Psoas muscle (tissue), 8 donors: ENCODE data around the gene NOTCH1. TPM values are rescaled to one million over a fixed set of nuclear protein-coding genes. Genes with fewer than 3 reads are reported as not detected.
A peak's percentile ranks its signal among the peaks of the same experiment; 100 is the strongest.

ENCODE experiments used
- ATAC-seq, 4 donors: fragments of 200-7000 bp; cut with Tn5 transposase; one replicate each; pipeline ENCODE4 v1.9.1; 2020; ENCODE audit warnings: moderate library complexity in 3 of 4, mild to moderate bottlenecking in 2 of 4
- DNase-seq, 2 donors: peaks; one replicate each; pipeline ENCODE4 v3.0.0-alpha.2; 2020
- H3K27ac ChIP-seq: fragments of 200-600 bp; one replicate; pipeline ENCODE4 v1.8.0; 2022
- H3K27me3 ChIP-seq, 3 donors: fragments of 200-600 bp in 1 of 3; one replicate each; pipeline versions ENCODE4 v1.6.1 to v1.8.0; 2013 to 2022; ENCODE audit warnings: low read length in 2 of 3, mild to moderate bottlenecking in 2 of 3, moderate library complexity in 1 of 3; ENCODE audit not compliant: insufficient read depth in 3 of 3
- H3K36me3 ChIP-seq, 2 donors: fragments of 200-600 bp in 1 of 2; one replicate each; pipeline versions ENCODE4 v1.6.1 to v1.8.0; 2013 to 2022; ENCODE audit warnings: low read depth in 1 of 2, mild to moderate bottlenecking in 1 of 2, moderate library complexity in 1 of 2; ENCODE audit not compliant: insufficient read depth in 1 of 2
- H3K4me1 ChIP-seq: fragments of 200-600 bp; one replicate; pipeline ENCODE4 v1.8.0; 2022
- H3K4me3 ChIP-seq: fragments of 200-600 bp; one replicate; pipeline ENCODE4 v1.8.0; 2022; ENCODE audit warnings: mild to moderate bottlenecking
- H3K9me3 ChIP-seq: fragments of 200-600 bp; one replicate; pipeline ENCODE4 v1.8.0; 2022
- WGBS, 3 donors: extraction: QIAGEN DNeasy Blood & Tissue Kit; methylation state at CpG; one replicate each; pipeline versions ENCODE4 v1.1.6 to v1.1.7; 2013; 5-methylcytosine and 5-hydroxymethylcytosine counted together
- intact Hi-C, 2 donors: fragments of 100-400 bp; cut with DNase I; formaldehyde crosslinking; loops; one replicate each; pipeline versions ENCODE4 v1.11.0 to v1.14.2; 2022
- polyA plus RNA-seq, 3 donors: library from polyadenylated mRNA; stranded (reverse); fragments of 200-250 nt; gene quantifications; one replicate each; pipeline ENCODE4 v1.2.3, GENCODE V29; 2013
- total RNA-seq, 4 donors: library from RNA; stranded (reverse); fragmentation: NEBNext Ultra II Directional in 2 of 4; extraction: Animal tissue kit (Norgen Biotek cat#: 25700) in 2 of 4; gene quantifications; one replicate each; pipeline versions ENCODE4 v1.2.1 to v1.2.4, GENCODE V29; 2021 to 2023
- TF ChIP-seq, protein P1 (sequence below): fragments of 200-600 bp; IDR thresholded peaks from one replicate; pipeline ENCODE4 v1.8.0; 2022; ENCODE audit warnings: antibody characterized with exemption
- donor health status: healthy with polysubstance abuse.
- donor health status: DM: no; HTN: no; CAD: no; lungs with moderate emphysema.
- donor health status: Bipolar disorder and iron deficiency.
- donor health status: healthy.
- donor health status: DM: yes; HTN: yes; CAD: no.
- donor health status: DM: no; HTN: no; CAD: no.
- donor health status: DM: no; HTN: no; CAD: no.
- donor health status: DM: yes; HTN: yes; CAD: no.

Gene NOTCH1
- total and polyA plus RNA-seq, 7 donors: 1.8 to 15.4 (median 8.7) TPM

DNA sequence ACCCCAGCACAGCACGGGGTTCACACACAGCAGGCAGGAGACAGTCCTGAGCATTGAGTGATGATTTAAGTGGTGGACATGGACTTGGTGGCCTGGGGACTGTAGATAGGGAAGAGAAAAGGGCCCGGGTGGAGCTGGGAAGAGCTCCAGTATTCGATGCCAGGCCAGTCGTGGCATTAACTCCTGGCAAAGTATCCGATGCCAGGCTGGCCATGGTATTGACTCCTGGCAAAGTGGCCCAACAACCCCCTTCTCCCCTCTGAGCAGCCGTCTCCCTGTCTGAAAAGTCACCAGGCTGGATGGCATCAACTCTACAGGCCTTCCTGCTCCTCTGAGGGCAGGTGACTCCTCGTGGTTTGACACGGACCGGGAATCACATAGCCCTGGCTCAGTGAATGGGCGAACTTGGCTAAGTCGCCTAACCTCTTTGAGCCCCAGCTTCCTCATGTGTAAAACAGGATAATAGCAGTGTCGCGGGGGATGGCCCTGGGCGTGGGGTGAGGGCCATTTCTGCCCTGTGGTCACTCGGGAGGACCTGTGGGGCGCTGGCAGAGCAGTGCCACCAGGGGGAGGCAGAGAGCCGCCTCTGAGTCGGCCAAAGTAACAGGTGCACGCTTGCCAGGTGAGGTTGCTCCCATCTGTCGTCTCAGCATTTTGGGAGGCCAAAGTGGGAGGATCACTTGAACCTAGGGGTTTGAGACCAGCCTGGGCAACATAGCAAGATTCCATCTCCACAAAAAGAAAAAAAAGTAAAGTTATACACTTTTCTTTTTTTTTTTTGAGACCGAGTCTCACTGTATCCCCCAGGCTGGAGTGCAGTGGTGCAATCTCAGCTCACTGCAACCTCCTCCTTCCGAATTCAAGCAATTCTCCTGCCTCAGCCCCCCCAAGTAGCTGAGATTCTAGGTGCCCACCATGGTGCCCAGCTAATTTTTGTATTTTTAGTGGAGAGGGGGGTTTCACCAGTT is 57.3 kb downstream of the NOTCH1 start:
- H3K27ac ChIP-seq: no peak overlapping the region
- no peaks in the 10 kb centered on the region for H3K9me3 ChIP-seq
- intact Hi-C loops: loop anchor here (1.0 to 5.0 kb wide), 4 partner anchors 59 to 204 kb away; partner anchors contain the start of gene NOTCH1 (in 1 of the 2)
- H3K36me3 ChIP-seq: no peaks in the 10 kb centered on the region
- H3K27me3 ChIP-seq: no peaks in the 10 kb centered on the region
- WGBS, 3 donors: 8 to 18% (median 11%) methylated on average over 21 to 22 of the region's 22 CpGs
- H3K4me1 ChIP-seq: peaks cover 20% of the 10 kb centered on the region
- TF ChIP-seq, protein P1, sequence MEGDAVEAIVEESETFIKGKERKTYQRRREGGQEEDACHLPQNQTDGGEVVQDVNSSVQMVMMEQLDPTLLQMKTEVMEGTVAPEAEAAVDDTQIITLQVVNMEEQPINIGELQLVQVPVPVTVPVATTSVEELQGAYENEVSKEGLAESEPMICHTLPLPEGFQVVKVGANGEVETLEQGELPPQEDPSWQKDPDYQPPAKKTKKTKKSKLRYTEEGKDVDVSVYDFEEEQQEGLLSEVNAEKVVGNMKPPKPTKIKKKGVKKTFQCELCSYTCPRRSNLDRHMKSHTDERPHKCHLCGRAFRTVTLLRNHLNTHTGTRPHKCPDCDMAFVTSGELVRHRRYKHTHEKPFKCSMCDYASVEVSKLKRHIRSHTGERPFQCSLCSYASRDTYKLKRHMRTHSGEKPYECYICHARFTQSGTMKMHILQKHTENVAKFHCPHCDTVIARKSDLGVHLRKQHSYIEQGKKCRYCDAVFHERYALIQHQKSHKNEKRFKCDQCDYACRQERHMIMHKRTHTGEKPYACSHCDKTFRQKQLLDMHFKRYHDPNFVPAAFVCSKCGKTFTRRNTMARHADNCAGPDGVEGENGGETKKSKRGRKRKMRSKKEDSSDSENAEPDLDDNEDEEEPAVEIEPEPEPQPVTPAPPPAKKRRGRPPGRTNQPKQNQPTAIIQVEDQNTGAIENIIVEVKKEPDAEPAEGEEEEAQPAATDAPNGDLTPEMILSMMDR: peak; percentile 99
- no peak overlapping the region for H3K4me3 ChIP-seq
- DNase-seq (peak; percentile 75 to 86), ATAC-seq (peak; percentile 59 to 76 (median 66))

DNA sequence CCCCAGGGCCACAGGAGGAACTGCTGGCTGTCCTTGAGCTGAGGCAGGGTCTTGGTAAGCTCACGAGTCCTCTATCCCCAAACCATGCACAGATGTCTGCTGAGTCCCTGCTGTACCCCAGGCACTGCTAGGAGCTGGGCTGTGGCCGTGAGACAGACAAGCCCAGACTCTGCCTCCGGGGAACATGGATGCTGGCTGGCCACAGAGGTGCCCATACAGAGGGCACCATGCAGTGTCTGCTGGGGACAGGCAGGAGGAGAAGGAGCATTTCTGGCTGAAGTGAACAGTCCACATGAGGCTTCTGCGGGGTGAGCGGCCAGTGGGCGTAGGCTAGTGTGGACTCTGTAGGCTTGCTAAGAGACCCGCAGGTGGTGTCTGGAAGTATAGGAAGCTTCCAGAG is 58.2 kb downstream of the NOTCH1 start:
- TF ChIP-seq, protein P1: no peak
- no peaks in the 10 kb centered on the region for H3K9me3 ChIP-seq
- H3K4me3 ChIP-seq: no peak overlapping the region
- H3K36me3 ChIP-seq: no peaks in the 10 kb centered on the region
- DNase-seq (no peak), ATAC-seq (no peak)
- intact Hi-C loops: loop anchor here (1.0 to 5.0 kb wide), 4 partner anchors 60 to 205 kb away; partner anchors contain the start of gene NOTCH1 (in 1 of the 2)
- H3K27me3 ChIP-seq: no peaks in the 10 kb centered on the region
- WGBS, 3 donors: 81 to 91% (median 88%) methylated on average over 7 of the region's 7 CpGs
- H3K4me1 ChIP-seq: peaks cover 20% of the 10 kb centered on the region
- H3K27ac ChIP-seq: no peak overlapping the region

DNA sequence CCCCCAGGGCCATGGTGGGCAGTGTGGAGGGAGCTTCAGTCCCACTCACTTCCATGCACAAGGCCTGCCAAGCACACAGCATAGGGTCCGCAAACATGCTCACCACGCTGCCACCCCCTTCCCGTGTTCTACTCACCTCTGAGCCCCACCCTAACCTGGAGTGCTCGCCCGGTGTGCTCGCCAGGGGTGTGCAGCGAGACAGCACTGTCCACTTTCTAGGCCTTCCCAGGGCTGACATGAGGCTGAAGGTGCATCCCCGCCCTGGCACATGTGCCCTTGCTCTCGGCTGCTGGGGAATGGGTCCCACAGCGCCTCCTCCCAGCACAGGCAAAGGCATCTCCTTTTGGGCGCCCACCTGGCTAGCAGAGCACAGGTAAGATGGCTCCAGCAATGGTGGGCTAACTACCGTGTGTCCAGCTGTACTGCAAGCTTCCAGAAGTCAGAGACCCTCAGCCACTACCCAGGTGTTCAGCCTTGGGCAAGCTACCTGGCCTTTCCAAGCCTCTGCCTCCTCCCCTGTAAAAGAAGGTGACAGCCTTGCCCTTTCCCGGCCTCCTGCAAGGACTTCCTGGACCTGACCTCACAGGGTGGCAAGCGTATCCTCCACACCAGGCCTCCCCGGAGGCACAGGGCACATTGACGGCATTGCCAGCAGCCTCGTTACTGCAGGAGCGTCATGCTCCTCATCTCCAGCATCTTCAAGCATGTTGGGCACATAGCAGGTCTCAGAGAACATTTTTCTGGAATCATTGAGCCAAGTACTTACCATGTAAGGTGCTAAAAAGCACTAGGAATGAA is 58.8 kb downstream of the NOTCH1 start:
- Histone ChIP-seq H3K4me3 (no peak overlapping the region), H3K9me3 (no peaks in the 10 kb centered on the region), H3K36me3 (no peaks in the 10 kb centered on the region), H3K27me3 (no peaks in the 10 kb centered on the region), H3K27ac (no peak overlapping the region), H3K4me1 (peaks cover 21% of the 10 kb centered on the region)
- TF ChIP-seq, protein P1: no peak
- DNase-seq (no peak), ATAC-seq (no peak)
- intact Hi-C loops: loop anchor here (5.0 kb wide), 2 partner anchors 60 to 205 kb away; partner anchors contain the start of gene NOTCH1 (in 1 of the 2)
- 89 to 93% (median 92%) methylated on average over 18 of the region's 18 CpGs for WGBS, 3 donors

DNA sequence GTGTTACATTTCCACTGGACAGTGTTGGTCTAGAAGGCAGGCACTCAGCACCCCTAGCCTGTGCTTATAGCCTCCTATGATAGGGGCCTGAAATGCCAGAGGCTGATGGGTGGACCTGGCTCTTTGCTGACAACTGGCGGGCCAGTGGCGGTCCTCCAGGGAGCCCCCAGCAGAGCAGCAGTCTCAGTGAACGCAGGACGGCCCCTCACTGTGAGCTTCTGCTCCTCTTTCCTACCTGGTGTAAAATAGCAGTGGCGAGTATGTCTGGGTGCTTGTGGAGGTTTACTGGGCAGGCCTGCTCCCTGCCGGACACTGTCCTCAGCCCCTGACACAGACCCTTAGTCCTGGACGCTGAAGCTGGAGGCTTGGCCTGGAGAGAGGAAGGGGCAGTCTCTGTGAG is 59.7 kb downstream of the NOTCH1 start:
- no peak overlapping the region for H3K27ac ChIP-seq
- H3K36me3 ChIP-seq: no peaks in the 10 kb centered on the region
- H3K4me1 ChIP-seq: peaks cover 29% of the 10 kb centered on the region
- TF ChIP-seq, protein P1: no peak
- 92 to 97% (median 96%) methylated on average over 7 of the region's 7 CpGs for WGBS, 3 donors
- ATAC-seq (no peak), DNase-seq (no peak)
- intact Hi-C loops: loop anchor here (5.0 kb wide), 2 partner anchors 61 to 206 kb away; partner anchors contain the start of gene NOTCH1 (in 1 of the 2)
- no peaks in the 10 kb centered on the region for H3K27me3 ChIP-seq
- no peaks in the 10 kb centered on the region for H3K9me3 ChIP-seq
- no peak overlapping the region for H3K4me3 ChIP-seq
